GM18858 (cell line): Measurements from ENCODE around the gene PPL.
"Not testable (repeated sequence)": the region's sequence is repeated elsewhere in the genome, so short reads cannot be mapped to it uniquely, and the experiment has no call there.

Experiments used
- ATAC-seq: cut with Tn5 transposase; IDR thresholded peaks from one replicate; pipeline ENCODE4 v1.9.1; 2021; ENCODE audit not compliant: unreplicated experiment

Gene PPL

GRCh38 chr16:4935241-4935855, 1.6 kb downstream of the PPL start:
- no peak for ATAC-seq

GRCh38 chr16:4934591-4934990, 2.4 kb downstream of the PPL start:
- no peak for ATAC-seq

DNA sequence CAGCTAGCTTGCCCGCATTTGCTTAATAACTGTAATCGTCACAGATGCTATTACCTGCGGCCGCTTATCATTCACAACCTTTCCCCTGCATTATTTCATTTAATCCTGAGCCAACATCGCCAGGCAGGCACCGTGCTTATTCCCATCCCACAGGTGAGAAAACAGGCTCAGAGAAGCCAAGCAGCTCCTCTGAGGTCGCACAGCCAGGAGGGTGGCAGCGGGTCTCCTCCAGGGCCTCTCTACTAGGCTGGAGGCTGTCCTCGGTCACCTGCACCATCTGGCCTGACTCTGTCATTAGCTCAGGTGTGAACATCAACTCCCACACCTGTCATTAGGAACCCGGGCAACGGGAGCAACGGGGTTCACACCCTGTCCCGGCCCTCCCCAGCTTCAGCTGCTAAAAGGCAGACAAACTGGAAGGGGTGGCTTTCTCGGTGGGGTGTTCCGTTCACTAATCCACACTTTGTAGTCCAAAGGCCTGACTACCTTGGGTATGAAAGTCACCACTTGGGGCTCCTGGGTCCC, 3.0 kb downstream of the PPL start:
- no peak for ATAC-seq

DNA sequence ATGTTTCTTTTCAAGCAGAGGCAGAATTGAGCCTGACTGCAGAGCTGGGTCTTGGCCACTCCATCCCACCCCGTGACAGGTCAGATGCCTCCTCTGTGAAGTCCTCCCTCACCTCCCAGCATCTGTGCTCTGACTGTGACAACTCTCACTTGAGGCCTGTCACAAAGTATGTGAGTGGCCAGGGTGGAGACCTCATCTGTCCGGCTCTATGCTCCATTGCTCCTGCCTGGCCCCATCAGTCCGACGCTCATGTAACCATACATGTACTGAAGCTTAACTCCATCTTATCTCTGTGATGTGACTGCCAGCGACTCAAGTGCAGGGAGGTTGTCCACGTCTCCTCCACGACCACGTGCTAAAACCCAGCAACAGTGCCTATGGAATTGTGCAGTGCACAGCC, 3.5 kb downstream of the PPL start:
- no peak for ATAC-seq

DNA sequence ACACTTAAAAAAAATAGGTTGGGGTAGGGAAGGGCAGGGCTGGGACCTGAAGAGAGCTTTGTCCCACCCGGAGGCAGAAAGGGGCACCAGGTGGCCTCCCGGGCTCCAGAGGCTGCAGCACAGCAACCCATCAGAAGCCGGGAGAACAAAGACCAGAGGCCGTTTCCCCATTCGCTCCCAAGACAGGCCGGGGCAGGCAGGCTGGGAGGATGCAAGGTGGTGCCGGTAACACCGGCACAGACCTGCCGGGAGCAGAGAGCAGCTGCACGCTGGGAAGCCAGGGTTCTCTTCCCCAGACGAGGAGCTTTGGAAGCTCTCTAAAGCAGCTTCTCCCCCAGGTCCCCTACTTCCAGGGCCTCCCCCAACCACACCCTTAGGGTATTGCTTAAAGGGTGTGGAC, 5.6 kb downstream of the PPL start:
- ATAC-seq: no peak

DNA sequence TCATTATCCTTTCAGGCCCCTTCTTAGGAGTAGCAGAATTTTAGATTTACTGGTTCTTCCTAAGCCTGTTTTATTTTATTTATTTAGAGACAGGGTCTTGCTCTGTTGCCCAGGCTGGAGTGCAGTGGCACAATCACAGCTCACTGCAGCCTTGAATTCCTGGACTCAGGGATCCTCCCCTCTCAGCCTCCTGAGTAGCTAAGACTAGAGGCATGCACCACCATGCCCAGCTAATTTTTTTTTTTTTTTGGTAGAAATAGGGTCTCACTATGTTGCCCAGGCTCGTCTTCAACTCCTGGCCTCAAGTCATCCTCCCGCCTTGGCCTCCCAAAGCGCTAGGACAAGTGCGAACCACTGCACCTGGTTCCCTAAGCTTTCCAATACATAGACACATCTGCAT, 7.3 kb downstream of the PPL start:
- not testable (repeated sequence) for ATAC-seq

DNA sequence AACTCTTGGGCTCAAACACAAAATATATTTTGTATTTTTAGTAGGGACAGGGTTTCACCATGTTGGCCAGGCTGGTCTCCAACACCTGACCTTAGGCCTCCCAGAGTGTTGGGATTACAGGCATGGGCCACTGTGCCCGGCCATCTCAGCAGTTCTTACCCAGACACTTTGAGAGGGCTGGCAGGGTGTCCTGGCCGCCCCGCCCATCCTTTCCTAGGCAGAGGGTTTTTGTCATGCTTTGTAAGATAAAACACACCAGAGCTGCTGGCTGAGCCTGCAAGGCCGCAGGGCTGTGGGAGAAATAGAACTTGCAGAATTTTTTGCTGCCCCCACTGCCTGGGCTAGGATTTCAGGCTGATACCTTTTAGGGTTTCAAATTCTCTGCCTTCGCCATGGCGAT, 8.7 kb downstream of the PPL start:
- no peak for ATAC-seq

DNA sequence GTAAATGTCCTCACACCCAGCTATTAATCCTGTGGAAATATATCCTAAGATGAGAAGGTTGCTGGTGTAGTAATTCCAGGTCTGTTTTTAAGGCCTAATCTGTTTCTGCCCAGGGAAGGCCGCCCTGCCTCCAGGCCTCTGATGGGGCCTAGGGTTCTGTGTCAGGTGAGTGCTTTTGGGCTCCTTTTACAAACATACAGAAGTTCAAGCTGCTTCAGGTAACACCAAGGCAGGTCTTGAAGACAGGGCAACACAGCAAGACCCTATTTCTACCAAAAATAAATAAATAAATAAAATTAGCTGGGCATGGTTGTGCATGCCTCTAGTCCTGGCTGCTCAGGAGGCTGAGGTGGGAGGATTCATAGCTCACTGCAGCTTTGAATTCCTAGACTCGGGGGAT, 9.3 kb downstream of the PPL start:
- no peak for ATAC-seq

DNA sequence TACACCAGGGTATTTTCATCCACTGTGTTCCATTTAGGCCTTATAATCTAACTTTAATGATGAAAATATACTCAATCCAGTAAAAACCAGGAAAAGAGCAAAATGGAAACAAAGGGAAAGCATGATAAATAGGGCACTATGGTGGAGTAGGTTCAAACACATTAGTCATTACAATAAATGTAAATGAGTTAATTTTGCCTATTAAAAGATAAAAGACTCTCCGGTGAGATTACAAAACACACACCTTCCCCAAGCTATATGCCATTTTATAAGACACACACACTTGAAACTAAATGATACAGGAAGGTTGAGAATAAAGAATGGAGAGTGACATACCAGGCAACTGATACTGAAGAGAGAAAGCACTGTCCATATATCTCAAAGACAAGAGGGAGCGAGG, 10.0 kb downstream of the PPL start:
- no peak for ATAC-seq

DNA sequence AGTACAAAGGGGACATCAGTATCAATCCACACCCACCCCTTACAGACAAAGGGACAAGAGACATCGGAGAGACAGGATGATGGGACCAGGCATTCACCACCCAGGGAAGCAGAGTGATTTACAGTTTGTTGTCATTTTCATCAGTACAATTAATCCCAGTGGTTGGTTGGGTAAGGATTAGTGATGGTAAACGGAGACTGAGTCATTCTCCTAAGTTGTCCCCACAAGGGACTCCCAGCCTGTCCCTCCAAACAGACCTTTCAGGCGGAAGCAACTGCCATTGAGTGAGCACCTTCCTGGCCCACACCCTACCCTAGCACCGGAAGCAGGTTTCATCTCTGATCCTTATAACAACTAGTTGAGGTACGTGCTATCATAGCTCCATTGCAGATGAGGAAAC, 11.2 kb downstream of the PPL start:
- no peak for ATAC-seq

- no peak for ATAC-seq
These were observed 11.7 kb downstream of the PPL start for GRCh38 chr16:4925293-4925607.

GRCh38 chr16:4924593-4925292, 12.2 kb downstream of the PPL start:
- no peak for ATAC-seq

- no peak for ATAC-seq
These were observed 13.1 kb downstream of the PPL start for GRCh38 chr16:4923853-4924252.

- ATAC-seq: no peak
These were observed 14.1 kb downstream of the PPL start for GRCh38 chr16:4922721-4923342.

- no peak for ATAC-seq
These were observed 16.1 kb downstream of the PPL start for GRCh38 chr16:4920826-4921225.

- ATAC-seq: no peak
These were observed 18.1 kb downstream of the PPL start for GRCh38 chr16:4918781-4919251.

DNA sequence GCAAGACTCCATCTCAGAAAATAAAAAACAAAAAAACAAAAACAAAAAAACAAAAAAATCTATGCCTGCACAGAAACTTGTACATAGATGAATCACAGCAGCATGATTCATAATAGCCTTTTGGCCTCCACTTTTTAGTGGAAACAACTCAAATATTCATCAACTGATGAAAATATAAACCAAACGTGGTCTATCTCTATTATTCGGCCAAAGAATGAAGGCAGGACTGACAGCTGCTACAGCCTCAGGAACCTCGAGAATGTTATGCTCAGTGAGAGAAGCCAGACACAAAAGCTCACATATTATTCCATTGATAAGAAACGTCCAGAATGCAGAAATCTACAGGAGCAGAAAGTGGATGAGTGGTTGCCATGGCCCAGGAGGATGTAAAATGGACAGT, 19.8 kb downstream of the PPL start:
- ATAC-seq: no peak

DNA sequence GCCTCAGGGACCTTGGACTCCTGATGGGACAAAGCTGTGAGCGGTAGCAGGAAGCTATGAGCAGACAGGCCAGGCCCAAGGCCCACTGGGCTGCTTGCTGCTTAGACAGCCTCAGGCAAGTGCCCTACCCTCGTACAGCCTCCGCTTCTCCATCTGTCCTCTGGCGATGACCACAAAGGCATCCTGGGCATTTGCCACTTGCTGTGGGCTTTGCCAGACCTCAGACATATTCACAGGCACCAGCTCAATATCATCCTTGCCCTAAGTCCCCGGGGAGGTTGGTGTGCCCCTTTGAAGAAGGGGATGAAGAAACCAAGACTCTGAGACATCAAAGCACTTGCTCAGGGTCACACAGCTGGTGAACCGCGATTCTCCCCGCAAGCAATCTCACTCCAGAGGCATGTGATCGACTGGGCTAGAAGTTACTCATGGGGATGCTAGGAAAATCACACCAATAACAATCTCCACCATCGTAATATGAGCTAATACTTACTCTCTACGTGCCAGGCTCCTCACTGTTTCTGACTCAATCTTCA, 21.7 kb downstream of the PPL start:
- ATAC-seq: no peak

DNA sequence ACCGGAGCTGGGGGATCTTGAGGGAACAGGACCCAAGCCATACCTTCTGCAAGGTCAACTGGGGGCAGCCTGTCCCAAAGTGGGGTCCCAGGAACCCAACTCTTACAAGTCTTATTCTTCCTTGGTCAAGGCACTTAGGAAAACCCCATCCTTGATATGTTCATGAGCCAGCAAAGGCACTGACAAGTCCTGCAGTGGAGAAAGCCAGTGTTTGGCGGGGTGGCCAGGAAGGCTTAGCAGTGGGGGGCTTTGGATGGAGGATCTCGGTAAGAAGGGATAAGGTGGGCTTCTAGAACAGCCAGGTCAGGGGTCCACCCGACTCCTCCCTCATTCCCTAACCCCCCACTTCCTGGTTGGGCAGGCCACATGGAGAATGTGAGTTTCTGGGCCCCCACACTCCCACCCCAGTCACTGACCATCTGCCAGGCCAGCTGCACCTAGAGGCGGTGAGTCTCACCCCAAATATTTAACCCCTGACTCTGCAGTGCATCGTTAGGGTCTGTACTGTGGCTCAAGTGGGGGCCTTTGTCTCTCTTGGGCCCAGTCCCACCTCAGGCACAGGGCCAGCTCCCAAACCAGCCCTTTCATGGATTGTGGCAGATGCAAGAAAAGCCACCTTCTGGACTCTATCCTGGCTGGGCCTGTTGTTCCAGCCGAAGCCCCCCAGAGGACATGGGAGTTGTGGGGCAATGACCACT, 22.3 kb downstream of the PPL start:
- ATAC-seq: no peak

DNA sequence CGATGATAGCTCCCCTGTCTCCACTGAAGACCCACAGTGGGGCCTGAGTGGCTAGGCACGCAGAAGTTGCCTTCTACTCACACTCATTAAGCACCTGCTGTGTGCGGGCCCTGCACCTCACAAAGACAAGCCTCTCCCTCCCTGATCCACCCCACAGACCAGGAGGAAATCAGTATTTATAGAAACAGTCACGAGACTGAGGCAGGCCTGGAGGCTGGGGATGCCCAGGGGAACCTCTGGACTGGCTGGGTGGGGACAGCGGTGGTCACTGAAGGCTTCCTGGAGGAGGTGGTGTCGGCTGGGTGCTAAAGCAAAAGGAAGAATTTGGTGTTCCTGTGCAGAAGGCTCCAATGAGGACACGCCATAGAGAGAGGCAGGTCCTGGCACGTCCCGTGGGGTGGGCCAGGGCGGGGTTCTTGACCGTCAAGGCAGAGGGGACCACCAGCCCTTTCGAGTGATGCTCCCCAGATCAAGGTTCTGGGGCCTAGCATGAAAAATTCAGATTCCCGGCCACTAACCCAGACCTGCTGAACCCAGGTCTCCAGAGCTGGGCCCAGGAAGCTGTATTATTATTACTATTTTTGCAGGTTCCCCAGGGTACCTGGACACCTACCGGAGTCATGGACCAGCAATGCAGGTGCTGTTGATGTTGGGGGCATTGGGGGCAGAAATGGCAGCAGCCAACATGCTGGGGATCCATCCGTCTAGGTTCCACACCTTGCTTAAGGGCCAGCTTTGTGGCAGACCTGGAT, 23.0 kb downstream of the PPL start:
- no peak for ATAC-seq
